HepG2 (cell line): ENCODE results near the gene SASS6. TPM values are rescaled to one million over a fixed set of nuclear protein-coding genes. Genes with fewer than 3 reads are reported as not detected.

ENCODE experiments used
- ARNTL ChIP-seq: sonication (generic); formaldehyde crosslinking; IDR thresholded peaks from 2 replicates; pipeline ENCODE4 v1.4.0; 2020; ENCODE audit warnings: mild to moderate bottlenecking, missing genetic modification reagents
- HMGXB3 ChIP-seq: sonication (generic); formaldehyde crosslinking; IDR thresholded peaks from 2 replicates; pipeline ENCODE4 v1.4.0; 2020; ENCODE audit warnings: missing genetic modification reagents, borderline replicate concordance
- KLF13 ChIP-seq: sonication (generic); formaldehyde crosslinking; IDR thresholded peaks from 2 replicates; pipeline ENCODE4 v1.4.0; 2020; ENCODE audit warnings: mild to moderate bottlenecking, missing genetic modification reagents
- RAD51 ChIP-seq: fragments of 450-650 bp; IDR thresholded peaks from 2 replicates; pipeline ENCODE4 v1.6.1; 2016; ENCODE audit warnings: borderline replicate concordance
- ZNF34 ChIP-seq: sonication (generic); formaldehyde crosslinking; IDR thresholded peaks from 2 replicates; pipeline ENCODE4 v1.4.0; 2020; ENCODE audit warnings: mild to moderate bottlenecking, missing genetic modification reagents, borderline replicate concordance
- ZNF577 ChIP-seq: sonication (generic); formaldehyde crosslinking; IDR thresholded peaks from 2 replicates; pipeline ENCODE4 v1.4.0; 2020; ENCODE audit warnings: mild to moderate bottlenecking, low read depth, missing genetic modification reagents, borderline replicate concordance
- polyA plus RNA-seq, 8 experiments: library from polyadenylated mRNA; depleted of rRNA in 3 of 8; stranded (reverse) in 7 of 8; unstranded in 1 of 8; fragments of >200 nt; fragmentation: Illumina TruSeq in 4 of 8; extraction: Trizol in 4 of 8; gene quantifications; 2 replicates each; pipeline versions ENCODE4 v1.2.1 to v1.2.3, GENCODE V29; 2011 to 2016; ENCODE audit warnings: low read depth in 4 of 8, missing spikeins in 1 of 8, mixed read lengths in 1 of 8; ENCODE audit not compliant: insufficient read depth in 1 of 8
- total RNA-seq, 5 experiments: library from RNA; depleted of rRNA; stranded (reverse); fragments of >200 nt; fragmentation: Illumina TruSeq; extraction: Trizol; gene quantifications; 2 replicates each; pipeline ENCODE4 v1.2.3, GENCODE V29; 2016; ENCODE audit warnings: low read depth in 1 of 5
- TF ChIP-seq, protein P1 (sequence below): IDR thresholded peaks from 2 replicates; pipeline ENCODE4 v1.6.1; 2016; ENCODE audit warnings: missing compliant biosample characterization, missing genetic modification reagents, borderline replicate concordance
- TF ChIP-seq, protein P2 (sequence below): sonication (generic); formaldehyde crosslinking; IDR thresholded peaks from 2 replicates; pipeline ENCODE4 v1.5.1; 2020; ENCODE audit warnings: mild to moderate bottlenecking, missing genetic modification reagents, moderate library complexity

The SASS6 gene
- total and polyA plus RNA-seq, 2 of the 13 experiments (the other 11 are each of a cell fraction or from before 2014, with no cell fraction given), result 2.3 to 10.7 TPM

DNA sequence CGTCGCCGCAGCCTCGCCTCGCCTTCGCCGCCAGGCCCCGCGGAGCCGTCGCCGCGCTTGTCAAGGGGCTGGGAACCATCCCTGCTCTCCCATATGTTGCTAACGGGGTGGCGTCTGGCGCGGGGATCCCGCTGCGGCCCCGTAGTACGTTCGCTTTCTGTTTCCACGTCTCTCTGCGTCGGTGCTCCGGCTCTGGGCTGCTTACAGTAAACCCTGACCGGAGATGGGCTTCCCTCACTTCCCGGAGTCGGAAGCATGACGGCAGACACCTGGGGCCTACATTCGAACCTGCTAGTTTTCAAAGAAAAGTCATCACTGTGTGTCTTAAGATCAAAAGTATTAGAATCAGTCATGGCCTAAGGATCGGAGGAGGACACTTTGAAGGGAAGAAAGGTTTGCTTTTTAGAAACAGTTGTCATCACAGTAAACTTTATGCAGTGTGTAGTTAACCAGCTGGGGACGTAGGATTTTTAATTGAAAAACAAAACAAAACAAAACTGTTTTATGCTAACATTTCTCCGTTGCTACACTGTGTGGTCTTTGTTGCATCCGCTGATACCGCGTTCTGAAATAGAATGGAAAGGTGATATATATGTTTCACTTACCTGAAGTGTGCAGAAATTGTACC, 94.0 kb downstream of the SASS6 start (continued):
- TF ChIP-seq, protein P1, sequence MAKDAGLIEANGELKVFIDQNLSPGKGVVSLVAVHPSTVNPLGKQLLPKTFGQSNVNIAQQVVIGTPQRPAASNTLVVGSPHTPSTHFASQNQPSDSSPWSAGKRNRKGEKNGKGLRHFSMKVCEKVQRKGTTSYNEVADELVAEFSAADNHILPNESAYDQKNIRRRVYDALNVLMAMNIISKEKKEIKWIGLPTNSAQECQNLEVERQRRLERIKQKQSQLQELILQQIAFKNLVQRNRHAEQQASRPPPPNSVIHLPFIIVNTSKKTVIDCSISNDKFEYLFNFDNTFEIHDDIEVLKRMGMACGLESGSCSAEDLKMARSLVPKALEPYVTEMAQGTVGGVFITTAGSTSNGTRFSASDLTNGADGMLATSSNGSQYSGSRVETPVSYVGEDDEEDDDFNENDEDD (CRISPR knock-in tag), result no peak
- TF ChIP-seq ZNF577, result no peak
- TF ChIP-seq ARNTL, result no peak
- no peak for TF ChIP-seq HMGXB3 (CRISPR knock-in tag)
- no peak for TF ChIP-seq RAD51
- TF ChIP-seq, protein P2, sequence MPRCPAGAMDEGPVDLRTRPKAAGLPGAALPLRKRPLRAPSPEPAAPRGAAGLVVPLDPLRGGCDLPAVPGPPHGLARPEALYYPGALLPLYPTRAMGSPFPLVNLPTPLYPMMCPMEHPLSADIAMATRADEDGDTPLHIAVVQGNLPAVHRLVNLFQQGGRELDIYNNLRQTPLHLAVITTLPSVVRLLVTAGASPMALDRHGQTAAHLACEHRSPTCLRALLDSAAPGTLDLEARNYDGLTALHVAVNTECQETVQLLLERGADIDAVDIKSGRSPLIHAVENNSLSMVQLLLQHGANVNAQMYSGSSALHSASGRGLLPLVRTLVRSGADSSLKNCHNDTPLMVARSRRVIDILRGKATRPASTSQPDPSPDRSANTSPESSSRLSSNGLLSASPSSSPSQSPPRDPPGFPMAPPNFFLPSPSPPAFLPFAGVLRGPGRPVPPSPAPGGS (CRISPR knock-in tag), result no peak
- no peak for TF ChIP-seq ZNF34
- no peak for TF ChIP-seq KLF13 (CRISPR knock-in tag)
